T-helper 17 cell (primary cell): ENCODE measurements around the gene KCNJ1. TPM values are rescaled to one million over a fixed set of nuclear protein-coding genes. Genes with fewer than 3 reads are reported as not detected.

ENCODE experiments used
- total RNA-seq, 4 donors: library from RNA in 2 of 4; stranded (reverse) in 2 of 4; gene quantifications; one replicate each; pipeline ENCODE4 v1.2.3 and lab custom pipeline; 2022 to 2026

Gene KCNJ1
- total RNA-seq, 2 donors from 2014 or later = 0.22 to 0.70 TPM

Other genes starting within 250 kb of the KCNJ1 start
- gene FLI1, start 173.2 kb downstream of the KCNJ1 start, total RNA-seq = 100 to 1,000 TPM; 113 to 117 TPM
- gene KCNJ5, start 24.1 kb upstream of the KCNJ1 start, total RNA-seq = not detected
- not detected for gene TP53AIP1, start 75.6 kb upstream of the KCNJ1 start, total RNA-seq